H9 (cell line): ENCODE measurements around the gene SPATS2. TPM values are rescaled to one million over a fixed set of nuclear protein-coding genes. Genes with fewer than 3 reads are reported as not detected.

Source experiments
- DNase-seq: peaks from one replicate; pipeline ENCODE4 v3.0.0-alpha.2; 2017
- H2AFZ ChIP-seq: one replicate; pipeline ENCODE4 v1.6.1; 2013; ENCODE audit warnings: mild to moderate bottlenecking, low read length, control low read depth, moderate library complexity
- H2AK5ac ChIP-seq: 2 replicates; pipeline ENCODE4 v1.6.1; 2013; ENCODE audit warnings: low read length, control low read depth, mixed read lengths; ENCODE audit not compliant: insufficient read length
- H2BK120ac ChIP-seq: one replicate; pipeline ENCODE4 v1.6.1; 2013; ENCODE audit warnings: low read depth, mild to moderate bottlenecking, low read length, control low read depth, inconsistent platforms; ENCODE audit not compliant: poor library complexity, severe bottlenecking
- H2BK12ac ChIP-seq: 2 replicates; pipeline ENCODE4 v1.6.1; 2013; ENCODE audit warnings: low read length, control low read depth, mixed read lengths, low read depth; ENCODE audit not compliant: insufficient read length
- H2BK15ac ChIP-seq: 2 replicates; pipeline ENCODE4 v1.6.1; 2013; ENCODE audit warnings: low read depth, low read length, control low read depth
- H2BK20ac ChIP-seq: one replicate; pipeline ENCODE4 v1.6.1; 2013; ENCODE audit warnings: low read depth, mild to moderate bottlenecking, low read length, control low read depth, inconsistent platforms; ENCODE audit not compliant: poor library complexity, severe bottlenecking
- H2BK5ac ChIP-seq: 2 replicates; pipeline ENCODE4 v1.6.1; 2013; ENCODE audit warnings: low read length, control low read depth, mixed read lengths; ENCODE audit not compliant: insufficient read length
- H3K14ac ChIP-seq: 2 replicates; pipeline ENCODE4 v1.6.1; 2013; ENCODE audit warnings: low read length, control low read depth; ENCODE audit not compliant: insufficient read depth
- H3K18ac ChIP-seq: 2 replicates; pipeline ENCODE4 v1.6.1; 2013; ENCODE audit warnings: low read depth, mild to moderate bottlenecking, mixed read lengths, low read length, control low read depth; ENCODE audit not compliant: insufficient read length
- H3K23ac ChIP-seq: 2 replicates; pipeline ENCODE4 v1.6.1; 2013; ENCODE audit warnings: low read length, control low read depth, mixed read lengths, low read depth; ENCODE audit not compliant: insufficient read length
- H3K23me2 ChIP-seq: 2 replicates; pipeline ENCODE4 v1.6.1; 2013; ENCODE audit warnings: low read depth, mild to moderate bottlenecking, mixed read lengths, low read length, control low read depth; ENCODE audit not compliant: insufficient read length, poor library complexity, severe bottlenecking
- H3K27ac ChIP-seq: 2 replicates; pipeline ENCODE4 v1.5.1; 2013; ENCODE audit warnings: low read length, control low read depth, mixed read lengths, low read depth; ENCODE audit not compliant: insufficient read length
- H3K27me3 ChIP-seq: 2 replicates; pipeline ENCODE4 v1.6.1; 2013; ENCODE audit warnings: low read length, control low read depth, inconsistent platforms; ENCODE audit not compliant: insufficient read depth
- H3K4ac ChIP-seq: 2 replicates; pipeline ENCODE4 v1.6.1; 2013; ENCODE audit warnings: low read depth, mild to moderate bottlenecking, control low read depth, inconsistent platforms, low read length, moderate library complexity
- H3K4me1 ChIP-seq: 2 replicates; pipeline ENCODE4 v1.6.1; 2013; ENCODE audit warnings: low read length, control low read depth, inconsistent platforms; ENCODE audit not compliant: insufficient read depth
- H3K4me2 ChIP-seq: 2 replicates; pipeline ENCODE4 v1.6.1; 2013; ENCODE audit warnings: low read length, control low read depth, mixed read lengths; ENCODE audit not compliant: insufficient read length, insufficient read depth
- H3K56ac ChIP-seq: 2 replicates; pipeline ENCODE4 v1.6.1; 2013; ENCODE audit warnings: low read depth, mild to moderate bottlenecking, mixed read lengths, low read length, control low read depth; ENCODE audit not compliant: insufficient read length
- H3K79me1 ChIP-seq: 2 replicates; pipeline ENCODE4 v1.6.1; 2013; ENCODE audit warnings: low read depth, mild to moderate bottlenecking, moderate library complexity, low read length, control low read depth, inconsistent platforms; ENCODE audit not compliant: insufficient read depth, poor library complexity, severe bottlenecking
- H3K79me2 ChIP-seq: 2 replicates; pipeline ENCODE4 v1.6.1; 2013; ENCODE audit warnings: low read length, control low read depth, inconsistent platforms; ENCODE audit not compliant: insufficient read depth
- H3K9ac ChIP-seq: 2 replicates; pipeline ENCODE4 v1.6.1; 2013; ENCODE audit warnings: low read length, control low read depth, mixed read lengths; ENCODE audit not compliant: insufficient read length; ENCODE audit errors: extremely low read depth
- H3K9me3 ChIP-seq: one replicate; pipeline ENCODE4 v1.6.1; 2013; ENCODE audit warnings: low read depth, low read length, inconsistent platforms; ENCODE audit not compliant: control insufficient read depth
- H3T11ph ChIP-seq: one replicate; pipeline ENCODE4 v1.6.1; 2013; ENCODE audit warnings: mild to moderate bottlenecking, low read length, control low read depth, inconsistent platforms
- H4K20me1 ChIP-seq: one replicate; pipeline ENCODE4 v1.6.1; 2013; ENCODE audit not compliant: control insufficient read depth, insufficient read length, insufficient read depth
- H4K5ac ChIP-seq: 2 replicates; pipeline ENCODE4 v1.6.1; 2013; ENCODE audit warnings: low read depth, mild to moderate bottlenecking, mixed read lengths, low read length, control low read depth; ENCODE audit not compliant: insufficient read length
- H4K8ac ChIP-seq: replicated peaks from 2 replicates; pipeline ENCODE4 v1.6.1; 2013; ENCODE audit warnings: low read length, control low read depth, mixed read lengths, low read depth; ENCODE audit not compliant: insufficient read length
- H4K91ac ChIP-seq: 2 replicates; pipeline ENCODE4 v1.6.1; 2013; ENCODE audit warnings: low read depth, mild to moderate bottlenecking, moderate library complexity, mixed read lengths, low read length, control low read depth; ENCODE audit not compliant: insufficient read length
- H3K27ac Mint-ChIP-seq, 3 experiments: 2 replicates in 2 of 3; 3 replicates in 1 of 3; pipeline ENCODE4 v1.8.0; 2020 to 2021; ENCODE audit warnings: mixed read lengths in 3 of 3, mild to moderate bottlenecking in 1 of 3, moderate library complexity in 1 of 3
- H3K27me3 Mint-ChIP-seq: 2 replicates; pipeline ENCODE4 v1.8.0; 2021; ENCODE audit warnings: low read depth, mild to moderate bottlenecking, moderate library complexity, mixed read lengths
- H3K36me3 Mint-ChIP-seq, 3 experiments: 2 replicates in 2 of 3; 3 replicates in 1 of 3; pipeline ENCODE4 v1.8.0; 2020 to 2021; ENCODE audit warnings: low read depth in 3 of 3, mixed read lengths in 3 of 3; ENCODE audit not compliant: insufficient read depth in 1 of 3
- H3K4me1 Mint-ChIP-seq, 2 experiments: 2 replicates each; pipeline ENCODE4 v1.8.0; 2020; ENCODE audit warnings: mixed read lengths in 2 of 2
- H3K4me3 Mint-ChIP-seq, 2 experiments: 2 replicates in 1 of 2; 3 replicates in 1 of 2; pipeline ENCODE4 v1.8.0; 2020 to 2021; ENCODE audit warnings: mild to moderate bottlenecking in 2 of 2, mixed read lengths in 2 of 2, moderate library complexity in 1 of 2
- H3K9me3 Mint-ChIP-seq, 2 experiments: 2 replicates in 1 of 2; 3 replicates in 1 of 2; pipeline ENCODE4 v1.8.0; 2020; ENCODE audit warnings: mild to moderate bottlenecking in 2 of 2, mixed read lengths in 2 of 2, moderate library complexity in 1 of 2
- WGBS: extraction: QIAGEN DNeasy Blood & Tissue Kit; methylation state at CpG from one replicate; pipeline ENCODE4 v1.1.7; 2013; ENCODE audit warnings: missing lambda C conversion rate, low lambda C conversion rate, mixed read lengths; ENCODE audit not compliant: insufficient read length; ENCODE audit errors: extremely low coverage; 5-methylcytosine and 5-hydroxymethylcytosine counted together
- total RNA-seq: library from RNA; stranded (reverse); gene quantifications from 2 replicates; pipeline ENCODE4 v1.2.1, GENCODE V29; 2021
- TF ChIP-seq, protein P1 (sequence below): fragments of 200-600 bp; sonication (generic); conservative IDR thresholded peaks from 3 replicates; pipeline ENCODE4 v1.8.0; 2021; ENCODE audit warnings: antibody characterized with exemption, mild to moderate bottlenecking

The SPATS2 gene
- total RNA-seq, 1 experiment from 2014 or later: 17.1 TPM

DNA sequence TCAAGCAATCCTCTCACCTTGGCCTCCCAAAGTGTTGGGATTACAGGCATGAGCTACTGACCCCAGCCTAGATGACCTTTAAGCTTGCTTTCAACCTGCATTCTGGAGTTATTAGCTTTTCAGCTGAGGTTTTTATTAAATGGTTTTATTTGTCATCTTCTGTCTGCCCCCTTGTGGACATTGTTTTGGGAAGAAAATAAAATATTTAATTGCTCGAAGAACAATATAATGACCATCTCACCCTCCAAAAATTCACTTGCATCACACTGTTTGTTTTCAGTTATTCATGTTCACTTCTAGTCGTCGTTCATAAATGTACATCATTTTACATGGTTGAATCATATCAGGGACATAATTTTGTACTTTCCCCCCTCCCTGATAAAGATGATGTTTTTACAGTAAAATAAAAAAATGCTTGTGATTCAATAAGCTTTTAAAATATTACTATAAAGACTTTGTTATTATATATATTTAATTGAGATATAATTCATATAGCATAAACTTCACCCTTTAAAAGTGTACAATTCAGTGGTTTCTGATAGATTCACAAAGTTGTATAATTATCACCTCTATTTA is 10.1 kb upstream of the SPATS2 start:
- TF ChIP-seq, protein P1, sequence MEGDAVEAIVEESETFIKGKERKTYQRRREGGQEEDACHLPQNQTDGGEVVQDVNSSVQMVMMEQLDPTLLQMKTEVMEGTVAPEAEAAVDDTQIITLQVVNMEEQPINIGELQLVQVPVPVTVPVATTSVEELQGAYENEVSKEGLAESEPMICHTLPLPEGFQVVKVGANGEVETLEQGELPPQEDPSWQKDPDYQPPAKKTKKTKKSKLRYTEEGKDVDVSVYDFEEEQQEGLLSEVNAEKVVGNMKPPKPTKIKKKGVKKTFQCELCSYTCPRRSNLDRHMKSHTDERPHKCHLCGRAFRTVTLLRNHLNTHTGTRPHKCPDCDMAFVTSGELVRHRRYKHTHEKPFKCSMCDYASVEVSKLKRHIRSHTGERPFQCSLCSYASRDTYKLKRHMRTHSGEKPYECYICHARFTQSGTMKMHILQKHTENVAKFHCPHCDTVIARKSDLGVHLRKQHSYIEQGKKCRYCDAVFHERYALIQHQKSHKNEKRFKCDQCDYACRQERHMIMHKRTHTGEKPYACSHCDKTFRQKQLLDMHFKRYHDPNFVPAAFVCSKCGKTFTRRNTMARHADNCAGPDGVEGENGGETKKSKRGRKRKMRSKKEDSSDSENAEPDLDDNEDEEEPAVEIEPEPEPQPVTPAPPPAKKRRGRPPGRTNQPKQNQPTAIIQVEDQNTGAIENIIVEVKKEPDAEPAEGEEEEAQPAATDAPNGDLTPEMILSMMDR: peak; percentile 68

More for the DNA sequence above, 10.1 kb upstream of the SPATS2 start:
- Histone ChIP-seq H3T11ph (no peak overlapping the region), H2BK5ac (no peak overlapping the region), H3K79me2 (no peaks in the 10 kb centered on the region), H2AK5ac (no peak overlapping the region), H3K18ac (no peak overlapping the region), H3K4me1 (no peaks in the 10 kb centered on the region), H2BK120ac (no peak overlapping the region), H4K20me1 (no peaks in the 10 kb centered on the region), H2BK20ac (no peak overlapping the region), H3K27ac (no peak overlapping the region), H4K5ac (no peak overlapping the region), H3K9me3 (no peaks in the 10 kb centered on the region), H3K4me2 (no peak overlapping the region), H3K27me3 (no peaks in the 10 kb centered on the region), H3K9ac (no peak overlapping the region), H2BK12ac (no peak overlapping the region), H3K23ac (no peak overlapping the region), H3K14ac (no peak overlapping the region), H2AFZ (no peak overlapping the region), H3K56ac (no peak overlapping the region), H4K8ac (no peak overlapping the region), H2BK15ac (no peak overlapping the region), H3K23me2 (no peaks in the 10 kb centered on the region), H3K79me1 (no peaks in the 10 kb centered on the region), H3K4ac (no peak overlapping the region), H4K91ac (no peak overlapping the region)
- H3K27ac Mint-ChIP-seq: no peak overlapping the region
- WGBS: no CpG with 5 or more reads among the region's 3 CpGs
- H3K4me3 Mint-ChIP-seq: no peak overlapping the region
- no peak for DNase-seq
- no peaks in the 10 kb centered on the region; a peak in 1 of 5 replicates for H3K9me3 Mint-ChIP-seq
- H3K4me1 Mint-ChIP-seq: peaks cover 2% of the 10 kb centered on the region in 2 experiments
- peaks cover 24% of the 10 kb centered on the region for H3K27me3 Mint-ChIP-seq
- H3K36me3 Mint-ChIP-seq: no peaks in the 10 kb centered on the region
